Smooth muscle cell of the umbilical artery (primary cell): ENCODE data around the gene ATP5MK. TPM values are rescaled to one million over a fixed set of nuclear protein-coding genes. Genes with fewer than 3 reads are reported as not detected.

Experiments used
- total RNA-seq: library from RNA; depleted of rRNA; stranded (reverse); fragments of >200 nt; gene quantifications from 2 replicates; pipeline ENCODE4 v1.2.3, GENCODE V29; 2014

The ATP5MK gene, protein sequence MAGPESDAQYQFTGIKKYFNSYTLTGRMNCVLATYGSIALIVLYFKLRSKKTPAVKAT
- 115 and 210 TPM in 2 replicates for total RNA-seq

DNA sequence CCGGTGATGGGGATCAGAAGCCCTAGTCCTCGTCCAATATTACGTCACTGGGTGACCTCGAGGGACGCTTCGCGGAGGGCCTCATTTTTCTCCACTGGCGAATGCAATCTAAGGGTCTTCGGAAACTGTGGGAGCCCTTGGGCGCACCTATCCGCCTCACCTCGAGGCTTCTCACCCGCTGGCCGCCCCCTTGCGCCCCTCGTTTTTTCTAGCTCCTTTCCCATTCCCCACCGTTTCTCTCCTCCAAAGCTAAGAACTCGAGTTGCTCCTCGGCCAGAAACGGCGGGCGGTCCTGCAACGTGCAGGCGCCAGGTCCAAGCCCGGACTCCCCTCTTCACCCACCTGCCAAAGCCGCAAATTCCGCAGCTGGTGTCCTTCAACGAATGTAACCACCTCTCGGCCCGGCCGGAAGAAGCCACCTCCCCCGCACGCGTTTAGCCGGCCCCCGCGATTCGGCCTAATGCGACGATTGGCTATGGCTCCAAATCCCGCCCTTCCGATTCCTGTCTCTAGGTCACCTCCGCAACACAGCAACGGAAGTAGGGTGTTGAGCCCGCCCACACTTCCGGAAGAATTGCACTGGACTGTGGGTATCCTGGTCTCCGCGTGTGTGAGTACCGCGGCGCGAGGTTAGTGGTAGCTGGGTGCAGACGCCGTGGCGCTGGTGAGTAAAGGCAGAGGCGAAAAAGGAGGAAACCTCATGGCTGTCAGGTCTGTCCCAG lies at the start of gene ATP5MK, which contains the start of gene PDCD11:
Gene ATP5MK (minus strand): TSS at position 409 of the 722 bp plus-strand sequence. CDS start 4,018 bp downstream, outside the sequence.
Gene PDCD11 (plus strand): TSS at position 560 of the 722 bp plus-strand sequence. CDS start 1,801 bp downstream, outside the sequence.

DNA sequence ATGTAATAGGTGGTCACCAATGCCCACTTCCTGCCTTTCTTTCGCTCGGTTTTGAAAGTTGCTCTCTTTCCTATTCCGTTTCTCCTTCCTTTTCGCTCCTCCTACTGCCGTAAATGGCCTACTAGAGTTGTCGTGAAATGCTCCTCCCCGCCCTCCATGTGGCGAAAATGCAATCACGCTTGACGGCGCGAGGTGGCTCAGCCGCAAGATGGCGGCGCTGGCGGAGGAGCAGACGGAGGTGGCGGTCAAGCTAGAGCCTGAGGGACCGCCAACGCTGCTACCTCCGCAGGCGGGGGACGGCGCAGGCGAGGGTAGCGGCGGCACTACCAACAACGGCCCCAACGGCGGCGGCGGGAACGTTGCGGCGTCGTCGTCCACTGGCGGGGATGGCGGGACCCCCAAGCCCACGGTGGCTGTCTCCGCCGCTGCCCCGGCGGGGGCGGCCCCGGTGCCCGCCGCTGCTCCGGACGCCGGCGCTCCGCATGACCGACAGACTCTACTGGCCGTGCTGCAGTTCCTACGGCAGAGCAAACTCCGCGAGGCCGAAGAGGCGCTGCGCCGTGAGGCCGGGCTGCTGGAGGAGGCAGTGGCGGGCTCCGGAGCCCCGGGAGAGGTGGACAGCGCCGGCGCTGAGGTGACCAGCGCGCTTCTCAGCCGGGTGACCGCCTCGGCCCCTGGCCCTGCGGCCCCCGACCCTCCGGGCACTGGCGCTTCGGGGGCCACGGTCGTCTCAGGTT lies 28.3 kb downstream of the ATP5MK start, which contains the start of gene TAF5:
Gene TAF5 (plus strand): TSS at position 195 of the 737 bp plus-strand sequence. CDS start 14 bp downstream, at position 209.

DNA sequence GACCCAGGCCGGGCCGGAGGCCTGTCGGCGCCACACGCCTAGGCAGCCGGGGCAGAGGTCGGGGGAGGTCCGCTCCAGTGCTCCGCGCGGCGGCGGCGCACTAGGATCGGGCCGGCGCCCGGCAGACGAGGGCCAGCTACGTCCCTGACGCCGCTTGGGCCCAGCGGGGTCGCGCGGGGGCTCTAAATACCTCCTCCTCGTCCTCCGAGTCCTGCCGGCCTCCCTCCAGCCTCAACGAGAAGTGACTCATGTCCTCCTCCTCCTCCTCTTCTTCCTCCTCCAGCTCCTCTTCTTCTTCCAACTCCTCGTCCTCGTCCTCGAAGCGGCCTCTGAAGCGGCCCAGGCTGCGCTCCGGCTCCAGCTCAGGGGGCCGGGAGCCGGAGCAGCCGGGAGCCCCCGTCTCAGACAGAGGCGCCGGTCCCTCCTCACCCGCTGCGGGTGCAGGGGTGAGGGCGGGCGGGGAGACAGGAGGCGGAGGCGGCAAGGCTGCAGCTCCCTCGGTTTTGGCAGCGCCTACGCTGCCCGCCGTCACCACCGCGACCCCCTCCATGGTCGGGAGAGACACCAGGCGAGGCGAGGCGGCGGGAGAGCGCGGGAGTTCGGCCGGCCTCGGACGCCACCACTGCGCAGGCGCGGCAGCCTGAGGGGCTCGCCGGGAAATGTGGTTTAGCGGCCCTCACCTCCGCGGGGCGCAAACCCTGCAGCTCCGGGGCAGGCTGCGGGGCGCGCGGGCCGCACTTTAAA lies 45.6 kb downstream of the ATP5MK start, which contains the start of gene PCGF6:
Gene PCGF6 (minus strand): TSS at position 624 of the 744 bp plus-strand sequence. CDS start 74 bp downstream, at position 550.

Other genes starting within 250 kb of the ATP5MK start
- 48.7 and 70.2 TPM in 2 replicates for gene NT5C2, start 203.2 kb downstream of the ATP5MK start, total RNA-seq
- gene RPEL1, start 150.6 kb downstream of the ATP5MK start, total RNA-seq, result 0.09 TPM in 1 of 2 replicates, not detected in the other
- gene INA, start 119.3 kb downstream of the ATP5MK start, total RNA-seq, result 0.30 and 2.5 TPM in 2 replicates
- 8.9 and 10.2 TPM in 2 replicates for gene PCGF6, start 45.3 kb downstream of the ATP5MK start, total RNA-seq
- gene TAF5, start 28.5 kb downstream of the ATP5MK start, total RNA-seq, result 3.9 and 4.8 TPM in 2 replicates
- 29.7 and 63.7 TPM in 2 replicates for gene PDCD11, start 151 bp upstream of the ATP5MK start, total RNA-seq
- gene CALHM2, start 55.9 kb upstream of the ATP5MK start, total RNA-seq, result 9.2 and 12.1 TPM in 2 replicates
- not detected in 2 replicates for gene CALHM1, start 62.4 kb upstream of the ATP5MK start, total RNA-seq
- not detected in 2 replicates for gene CALHM3, start 82.8 kb upstream of the ATP5MK start, total RNA-seq
- gene NEURL1, start 97.2 kb upstream of the ATP5MK start, total RNA-seq, result 0.18 and 0.59 TPM in 2 replicates